GM19438 (cell line): ENCODE data around the gene LORICRIN.
A peak's percentile ranks its signal among the peaks of the same experiment; 100 is the strongest.

Experiments used
- ATAC-seq: cut with Tn5 transposase; IDR thresholded peaks from one replicate; pipeline ENCODE4 v1.9.1; 2021; ENCODE audit warnings: low read depth; ENCODE audit not compliant: unreplicated experiment

The LORICRIN gene

GRCh38 chr1:153248176-153248879, 11.2 kb upstream of the LORICRIN start:
- no peak for ATAC-seq

DNA sequence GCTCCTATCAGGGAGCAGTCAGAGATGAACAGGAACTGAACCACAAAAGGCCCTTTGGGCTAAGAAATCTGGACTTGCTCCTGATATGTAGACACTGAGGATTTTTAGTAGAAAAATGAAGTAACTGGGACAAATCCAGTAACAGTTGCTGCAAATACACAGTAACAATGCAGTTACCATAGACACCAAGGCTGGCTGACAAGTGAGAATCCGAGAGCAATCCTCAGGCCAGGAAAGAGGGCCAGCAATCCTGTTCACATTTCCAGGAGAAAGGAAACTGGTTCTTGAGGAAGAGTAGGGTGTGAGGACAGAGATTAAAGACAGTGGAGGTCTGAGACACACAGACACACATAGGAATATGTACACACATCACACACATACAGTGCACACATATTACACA, 9.3 kb upstream of the LORICRIN start:
- no peak for ATAC-seq

DNA sequence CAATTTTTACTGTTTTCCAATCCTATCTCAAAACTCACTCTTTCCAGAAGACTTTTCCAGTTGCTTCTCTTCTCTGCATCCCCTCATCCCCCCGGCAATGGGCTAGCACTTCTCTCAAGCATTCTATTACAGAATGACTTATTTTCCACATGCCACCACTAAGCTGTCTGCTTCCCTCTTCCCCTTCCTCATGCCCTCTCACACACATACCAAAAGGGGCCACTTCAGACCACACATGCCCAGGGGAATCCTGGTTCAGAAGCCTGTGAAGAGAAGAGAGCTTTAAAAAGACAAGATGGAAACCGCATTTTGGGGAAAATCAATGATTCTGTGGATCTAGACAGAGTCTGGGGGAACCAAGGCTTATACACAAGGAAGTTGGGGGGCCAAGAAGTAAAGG, 8.4 kb upstream of the LORICRIN start:
- ATAC-seq = no peak

DNA sequence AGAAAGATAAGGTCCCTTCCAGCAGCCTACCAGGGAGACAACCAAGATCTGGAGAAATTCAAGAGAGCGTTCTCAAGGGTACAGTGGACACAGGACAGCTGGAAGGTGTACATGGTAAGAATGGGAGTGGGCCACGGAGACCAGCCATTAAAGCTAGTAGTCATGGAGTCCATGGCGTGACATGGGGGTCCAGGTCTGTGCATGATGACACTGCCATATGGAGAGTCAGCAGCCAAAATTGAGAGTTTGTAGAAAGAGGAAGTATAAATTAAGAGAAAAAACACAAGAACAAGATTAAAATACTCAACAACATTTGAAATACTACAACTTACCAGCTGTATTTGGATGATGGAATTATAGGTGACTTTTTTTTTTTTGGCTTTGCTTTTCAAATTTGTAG, 7.9 kb upstream of the LORICRIN start:
- ATAC-seq = no peak

GRCh38 chr1:153251988-153252387, 7.5 kb upstream of the LORICRIN start:
- no peak for ATAC-seq

- ATAC-seq = no peak
Observed at GRCh38 chr1:153253076-153253475, 6.4 kb upstream of the LORICRIN start.

GRCh38 chr1:153253693-153254092, 5.8 kb upstream of the LORICRIN start:
- ATAC-seq = no peak

DNA sequence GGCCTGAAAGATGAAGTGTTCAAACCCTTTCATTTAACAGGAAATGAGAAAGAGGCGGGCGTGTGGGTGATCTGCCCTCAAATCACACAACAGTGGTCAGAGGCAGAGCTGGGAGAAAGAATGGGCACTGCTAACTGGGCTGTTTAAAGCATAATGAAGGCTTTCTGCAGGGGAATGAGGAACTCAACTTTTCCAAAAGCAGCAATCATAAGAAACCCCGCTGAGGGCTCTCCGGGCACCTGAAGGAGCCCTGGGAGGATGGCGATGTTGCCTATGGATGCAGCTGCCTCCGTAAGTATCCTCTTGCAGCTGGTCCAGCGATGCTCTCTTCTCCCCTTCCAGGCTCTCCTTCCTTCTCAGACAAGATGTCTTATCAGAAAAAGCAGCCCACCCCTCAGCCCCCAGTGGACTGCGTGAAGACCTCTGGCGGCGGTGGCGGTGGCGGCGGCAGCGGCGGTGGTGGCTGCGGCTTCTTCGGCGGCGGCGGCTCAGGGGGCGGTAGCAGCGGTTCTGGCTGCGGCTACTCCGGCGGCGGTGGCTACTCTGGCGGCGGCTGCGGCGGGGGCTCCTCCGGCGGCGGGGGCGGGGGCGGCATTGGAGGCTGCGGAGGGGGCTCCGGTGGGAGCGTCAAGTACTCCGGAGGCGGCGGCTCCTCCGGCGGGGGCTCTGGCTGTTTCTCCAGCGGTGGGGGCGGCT, 1.2 kb downstream of the LORICRIN start:
- ATAC-seq = no peak

DNA sequence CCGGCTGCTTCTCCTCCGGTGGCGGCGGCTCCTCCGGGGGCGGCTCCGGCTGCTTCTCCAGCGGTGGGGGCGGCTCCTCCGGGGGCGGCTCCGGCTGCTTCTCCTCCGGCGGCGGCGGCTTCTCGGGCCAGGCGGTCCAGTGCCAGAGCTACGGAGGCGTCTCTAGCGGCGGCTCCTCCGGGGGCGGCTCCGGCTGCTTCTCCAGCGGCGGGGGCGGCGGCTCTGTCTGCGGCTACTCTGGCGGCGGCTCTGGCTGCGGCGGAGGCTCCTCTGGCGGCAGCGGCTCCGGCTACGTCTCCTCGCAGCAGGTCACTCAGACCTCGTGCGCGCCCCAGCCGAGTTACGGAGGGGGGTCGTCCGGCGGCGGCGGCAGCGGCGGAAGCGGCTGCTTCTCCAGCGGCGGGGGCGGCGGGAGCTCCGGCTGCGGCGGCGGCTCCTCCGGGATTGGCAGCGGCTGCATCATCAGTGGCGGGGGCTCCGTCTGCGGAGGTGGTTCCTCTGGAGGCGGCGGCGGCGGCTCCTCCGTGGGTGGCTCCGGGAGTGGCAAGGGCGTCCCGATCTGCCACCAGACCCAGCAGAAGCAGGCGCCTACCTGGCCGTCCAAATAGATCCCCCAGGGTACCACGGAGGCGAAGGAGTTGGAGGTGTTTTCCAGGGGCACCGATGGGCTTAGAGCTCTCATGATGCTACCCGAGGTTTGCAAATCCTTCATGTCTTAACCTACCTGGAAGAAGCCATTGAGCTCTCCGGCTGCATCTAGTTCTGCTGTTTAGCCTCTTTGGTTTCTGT, 2.0 kb downstream of the LORICRIN start:
- ATAC-seq = no peak

DNA sequence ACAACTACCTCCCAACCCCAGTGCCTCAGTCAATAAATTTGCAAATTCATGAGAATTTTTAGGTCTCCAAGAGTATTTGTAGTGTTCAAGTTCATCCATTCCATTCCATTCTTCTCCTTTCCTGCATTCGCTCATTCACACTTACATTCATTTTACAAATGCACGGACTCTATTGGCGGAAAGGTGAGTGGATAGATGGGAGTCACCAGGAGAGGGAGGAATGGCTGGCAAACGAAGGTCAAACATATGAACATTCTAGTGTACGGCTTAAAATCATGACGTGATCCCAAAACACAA, 2.5 kb downstream of the LORICRIN start:
- no peak for ATAC-seq

- ATAC-seq = no peak
Observed at GRCh38 chr1:153262462-153263157, 3.1 kb downstream of the LORICRIN start.

DNA sequence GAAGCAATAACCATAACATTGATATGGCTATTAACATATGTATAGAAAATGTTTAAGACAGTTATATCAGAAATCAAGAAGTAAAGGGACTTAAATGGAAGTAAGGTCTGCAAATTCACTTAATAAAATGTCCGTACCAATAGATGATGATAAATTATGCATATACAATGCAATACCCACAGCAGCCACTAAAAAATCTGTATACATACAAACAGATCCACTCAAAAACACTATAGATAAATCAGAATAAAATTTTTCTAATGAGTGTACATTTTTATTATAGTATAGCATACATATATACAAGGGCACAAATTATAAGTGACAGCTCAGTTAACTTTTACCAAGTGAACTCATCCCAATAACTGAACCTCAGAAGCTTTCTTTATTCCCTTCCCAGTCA, 6.0 kb downstream of the LORICRIN start:
- ATAC-seq = no peak

DNA sequence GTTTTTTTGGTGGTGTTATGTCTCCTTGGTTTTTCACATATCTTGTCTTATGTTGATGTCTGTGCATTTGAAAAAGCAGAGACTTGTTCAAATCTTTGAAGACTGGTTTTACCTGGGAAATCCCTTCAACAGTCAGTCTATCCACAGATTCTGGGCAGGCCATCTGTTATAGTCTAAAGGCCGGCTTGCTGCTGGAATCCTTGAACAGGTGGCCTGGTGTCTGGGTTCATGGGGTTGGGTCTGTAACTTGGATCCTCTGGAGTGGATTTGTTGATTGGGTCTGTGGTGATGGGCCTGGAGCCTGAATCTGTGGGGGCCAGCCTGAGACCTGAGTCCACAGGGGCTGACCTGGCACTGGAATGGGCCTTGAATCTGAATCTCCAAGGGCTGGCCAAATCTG, 12.2 kb downstream of the LORICRIN start:
- ATAC-seq = no peak

GRCh38 chr1:153272186-153272585, 12.7 kb downstream of the LORICRIN start:
- no peak for ATAC-seq

DNA sequence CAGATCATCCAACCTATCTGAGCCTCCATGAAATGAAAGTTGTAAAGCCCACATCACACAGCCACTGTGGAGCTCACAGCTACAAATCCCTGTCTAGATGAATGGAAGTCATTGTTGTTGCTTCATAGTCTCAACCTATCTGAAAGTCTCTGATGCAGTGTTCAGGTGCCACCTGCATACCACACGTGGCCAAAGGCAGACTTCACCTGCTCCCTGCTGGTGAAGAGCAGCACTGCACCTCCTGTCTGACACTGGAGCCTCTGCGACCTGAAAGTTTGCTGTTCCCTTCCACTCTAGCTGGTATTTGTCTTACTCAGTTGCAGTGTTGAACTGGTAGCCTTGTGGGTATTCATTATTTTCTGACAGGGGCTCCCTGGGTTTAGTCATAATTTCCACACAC, 18.4 kb downstream of the LORICRIN start:
- ATAC-seq = peak; percentile 77

GRCh38 chr1:153288634-153289275, 29.3 kb downstream of the LORICRIN start:
- ATAC-seq = no peak

GRCh38 chr1:153291514-153291913, 32.0 kb downstream of the LORICRIN start:
- no peak for ATAC-seq

DNA sequence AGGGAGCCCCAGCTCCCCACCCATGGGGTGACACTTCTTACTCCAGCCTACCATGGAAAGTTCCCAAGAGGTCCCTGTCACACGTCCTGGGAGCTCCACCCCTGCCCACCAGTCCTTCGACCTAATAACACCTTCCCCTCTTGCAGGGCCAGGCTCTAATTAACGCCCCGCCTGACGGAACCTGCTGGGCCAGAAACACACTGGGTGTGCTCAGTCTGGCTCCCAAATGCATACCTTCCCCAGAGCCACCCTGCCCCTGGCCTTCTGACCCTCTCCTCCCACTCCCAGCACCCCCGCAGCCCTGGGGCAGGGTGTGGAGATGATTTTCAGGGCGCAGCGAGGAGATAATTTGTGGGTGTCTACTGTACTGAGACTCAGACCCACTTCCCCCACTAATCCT, 32.7 kb downstream of the LORICRIN start:
- no peak for ATAC-seq

DNA sequence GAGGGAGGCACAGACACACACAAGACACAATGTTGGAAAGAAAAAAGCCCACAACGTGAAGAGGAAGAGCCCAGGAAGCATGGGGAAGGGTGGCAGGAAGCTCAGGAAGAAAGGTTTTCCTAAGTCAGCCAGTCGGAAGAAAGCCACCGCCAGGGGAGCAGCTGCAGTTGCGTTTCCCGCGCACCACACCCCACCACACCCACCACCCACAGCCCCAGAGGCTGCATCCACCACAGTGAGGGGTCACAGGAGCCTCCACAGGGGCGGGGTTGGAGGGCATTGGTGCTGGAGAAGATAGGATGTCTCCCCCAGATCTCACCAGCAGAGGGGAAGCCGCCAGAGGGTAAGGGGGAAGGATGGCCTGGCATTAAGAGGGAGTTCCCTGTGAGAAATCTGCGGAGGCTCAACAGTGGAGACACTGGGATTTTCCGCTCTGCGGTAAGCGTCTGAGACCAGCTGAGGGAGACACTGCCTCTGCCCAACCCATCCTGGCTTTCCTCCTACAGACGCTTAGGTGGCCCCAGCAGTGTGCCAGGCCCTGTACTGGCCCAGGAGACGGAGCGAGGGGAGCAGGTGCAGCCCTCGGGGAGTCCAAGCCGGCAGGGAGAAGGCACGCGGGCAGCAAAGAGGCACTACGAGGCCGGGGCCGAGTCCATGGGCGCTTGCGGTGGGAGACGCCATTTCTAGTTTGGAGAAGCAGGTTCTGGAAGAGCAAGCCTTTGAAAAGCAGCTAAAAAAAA, 33.4 kb downstream of the LORICRIN start:
- ATAC-seq = no peak

GRCh38 chr1:153293480-153293775, 33.9 kb downstream of the LORICRIN start:
- no peak for ATAC-seq
